ENCODE data around the gene CBL.

DNA sequence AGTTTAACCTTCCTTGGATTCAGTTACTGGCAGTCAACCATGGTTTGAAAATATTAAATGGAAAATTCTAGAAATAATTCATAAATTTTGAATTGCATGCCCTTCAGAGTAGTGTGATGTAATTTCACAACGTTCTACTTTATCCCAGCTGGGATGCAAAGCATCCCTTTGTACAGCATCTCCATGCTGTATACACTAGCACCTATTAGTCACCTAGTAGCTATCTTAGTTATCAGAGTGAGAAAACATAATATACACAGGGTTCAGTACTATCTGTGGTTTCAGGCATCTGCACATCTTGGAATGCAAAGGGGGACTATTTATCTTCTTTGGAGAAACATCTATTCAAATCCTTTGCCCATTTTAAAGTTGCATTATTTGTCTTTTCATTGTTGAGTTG is 30.8 kb downstream of the CBL start:
- TF ChIP-seq, protein P1, sequence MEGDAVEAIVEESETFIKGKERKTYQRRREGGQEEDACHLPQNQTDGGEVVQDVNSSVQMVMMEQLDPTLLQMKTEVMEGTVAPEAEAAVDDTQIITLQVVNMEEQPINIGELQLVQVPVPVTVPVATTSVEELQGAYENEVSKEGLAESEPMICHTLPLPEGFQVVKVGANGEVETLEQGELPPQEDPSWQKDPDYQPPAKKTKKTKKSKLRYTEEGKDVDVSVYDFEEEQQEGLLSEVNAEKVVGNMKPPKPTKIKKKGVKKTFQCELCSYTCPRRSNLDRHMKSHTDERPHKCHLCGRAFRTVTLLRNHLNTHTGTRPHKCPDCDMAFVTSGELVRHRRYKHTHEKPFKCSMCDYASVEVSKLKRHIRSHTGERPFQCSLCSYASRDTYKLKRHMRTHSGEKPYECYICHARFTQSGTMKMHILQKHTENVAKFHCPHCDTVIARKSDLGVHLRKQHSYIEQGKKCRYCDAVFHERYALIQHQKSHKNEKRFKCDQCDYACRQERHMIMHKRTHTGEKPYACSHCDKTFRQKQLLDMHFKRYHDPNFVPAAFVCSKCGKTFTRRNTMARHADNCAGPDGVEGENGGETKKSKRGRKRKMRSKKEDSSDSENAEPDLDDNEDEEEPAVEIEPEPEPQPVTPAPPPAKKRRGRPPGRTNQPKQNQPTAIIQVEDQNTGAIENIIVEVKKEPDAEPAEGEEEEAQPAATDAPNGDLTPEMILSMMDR (IDR thresholded peaks at IDR 0.05; ENCODE audit: low read depth, low read length), result no peak
- TF ChIP-seq POLR2A (IDR thresholded peaks at IDR 0.05; ENCODE audit: extremely low read depth, insufficient read length), result no peak
- TF ChIP-seq, protein P2, sequence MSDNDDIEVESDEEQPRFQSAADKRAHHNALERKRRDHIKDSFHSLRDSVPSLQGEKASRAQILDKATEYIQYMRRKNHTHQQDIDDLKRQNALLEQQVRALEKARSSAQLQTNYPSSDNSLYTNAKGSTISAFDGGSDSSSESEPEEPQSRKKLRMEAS (IDR thresholded peaks at IDR 0.05; ENCODE audit: low read depth, low read length), result no peak
